H1 (cell line): Measurements from ENCODE around the gene RAPGEF6. TPM values are rescaled to one million over a fixed set of nuclear protein-coding genes. Genes with fewer than 3 reads are reported as not detected.

Experiments
- CBX5 ChIP-seq: fragments of 300-800, 300-1000 bp; sonication (generic); IDR thresholded peaks from 2 replicates; pipeline ENCODE4 v1.7.1; 2016; ENCODE audit warnings: antibody characterized with exemption, low read length, low read depth
- CEBPB ChIP-seq: IDR thresholded peaks from 2 replicates; pipeline ENCODE4 v1.6.1; 2012; ENCODE audit warnings: low read depth, low read length
- MAFK ChIP-seq: IDR thresholded peaks from 2 replicates; pipeline ENCODE4 v1.6.1; 2012; ENCODE audit warnings: low read depth, mild to moderate bottlenecking, improper control_type of control experiment, low read length
- NRF1 ChIP-seq: IDR thresholded peaks from 2 replicates; pipeline ENCODE4 v1.6.1; 2011; ENCODE audit warnings: mild to moderate bottlenecking, low read depth, low read length, improper control_type of control experiment
- RNF2 ChIP-seq: fragments of 200-900, 300-1000 bp; sonication (generic); IDR thresholded peaks from 2 replicates; pipeline ENCODE4 v1.7.1; 2016; ENCODE audit warnings: borderline replicate concordance, low read depth, mild to moderate bottlenecking, antibody characterized with exemption, low read length; ENCODE audit not compliant: poor library complexity, severe bottlenecking; ENCODE audit errors: missing control alignments
- SIRT6 ChIP-seq: IDR thresholded peaks from one replicate; pipeline ENCODE4 v1.7.1; 2012; ENCODE audit warnings: low read length, inconsistent platforms
- SRF ChIP-seq: IDR thresholded peaks from 2 replicates; pipeline ENCODE4 v1.6.1; 2011; ENCODE audit warnings: mild to moderate bottlenecking, low read depth, low read length, moderate library complexity
- TBP ChIP-seq: IDR thresholded peaks from 2 replicates; pipeline ENCODE4 v1.6.1; 2011; ENCODE audit warnings: low read depth, low read length, improper control_type of control experiment
- ZNF274 ChIP-seq: IDR thresholded peaks from 2 replicates; pipeline ENCODE4 v1.7.0; 2012; ENCODE audit warnings: low read length, borderline replicate concordance; ENCODE audit errors: extremely low read depth
- polyA plus RNA-seq, 7 experiments: library from polyadenylated mRNA; depleted of rRNA in 3 of 7; stranded (reverse) in 5 of 7; unstranded in 2 of 7; fragments of >200 nt in 5 of 7; fragments of 200-250 nt in 2 of 7; gene quantifications; 1 replicate in 5 of 7; 2 replicates in 1 of 7; 4 replicates in 1 of 7; pipeline versions ENCODE4 v1.2.1 to v1.2.3, GENCODE V29; 2011 to 2013; ENCODE audit warnings: missing spikeins in 2 of 7, mixed read lengths in 2 of 7
- total RNA-seq: library from RNA; stranded (reverse); fragmentation: NEBNext Ultra II Directional; extraction: Animal tissue kit (Norgen Biotek cat#: 25700); gene quantifications from 2 replicates; pipeline ENCODE4 v1.2.1, GENCODE V29; 2021

The RAPGEF6 gene
- total and polyA plus RNA-seq, 2 of the 8 experiments (the other 6 are each of a cell fraction or from before 2014, with no cell fraction given): 4.8 to 20.0 TPM

- no peak for TF ChIP-seq ZNF274
- no peak for TF ChIP-seq NRF1
- no peak for TF ChIP-seq CEBPB
- TF ChIP-seq TBP: no peak
- TF ChIP-seq MAFK: no peak
- no peak for TF ChIP-seq SRF
- TF ChIP-seq RNF2: no peak
- TF ChIP-seq SIRT6: no peak
- TF ChIP-seq CBX5: no peak
Observed at GRCh38 chr5:131536211-131536826, 98.7 kb downstream of the RAPGEF6 start (continued).
